ENCODE measurements around the gene METTL1. TPM values are rescaled to one million over a fixed set of nuclear protein-coding genes. Genes with fewer than 3 reads are reported as not detected.

The METTL1 gene
- total RNA-seq, 4 donors from 2014 or later: 6.5 to 22.7 (median 17.9) TPM

DNA sequence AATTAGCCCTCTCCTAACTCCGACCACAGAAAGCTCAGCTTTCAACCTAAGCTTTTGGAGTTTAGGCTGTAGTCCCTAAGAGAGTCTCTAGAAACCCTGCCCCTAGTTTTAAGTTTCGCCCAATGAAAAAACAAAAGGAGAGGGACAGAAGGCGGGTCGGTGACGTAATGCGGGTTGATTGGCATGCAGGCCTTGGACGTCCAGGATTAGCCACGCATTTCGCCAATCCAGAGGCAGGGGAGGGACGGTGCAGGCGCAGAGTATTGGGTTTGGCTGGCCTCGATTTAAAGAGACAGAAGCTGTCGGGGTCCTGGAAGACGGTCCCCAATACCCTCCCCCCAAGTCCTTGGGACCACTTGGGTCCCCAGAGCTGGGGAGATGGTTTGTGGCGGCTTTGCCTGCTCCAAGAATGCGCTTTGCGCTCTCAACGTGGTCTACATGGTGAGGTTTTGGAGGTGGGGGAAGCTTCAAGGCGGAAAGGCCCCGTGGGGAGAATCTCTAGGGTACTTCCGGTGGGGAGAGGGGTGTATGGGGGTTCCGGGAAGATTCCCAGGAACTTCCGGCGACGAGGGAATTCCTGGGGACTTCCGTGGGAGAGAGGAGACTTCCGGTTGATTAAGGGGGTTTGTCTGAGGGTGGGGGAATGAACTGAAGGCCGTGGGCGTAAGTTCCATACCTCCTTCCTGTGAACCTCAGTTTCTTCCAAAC lies 27.0 kb downstream of the METTL1 start, which contains the start of gene TSPAN31:
TSS of gene TSPAN31 (plus strand) at position 263 of the 708 bp plus-strand sequence. CDS start at position 379, 116 bp downstream.
- intact Hi-C loops (cut with DNase I; ENCODE audit: low total_unique reads) (loop anchor here (2.0 to 5.0 kb wide), 2 partner anchors 37 to 222 kb away; partner anchors contain the start of genes MBD6 and TSFM), in situ Hi-C loops (cut with MboI; ENCODE audit: low sequenced_read_pairs in 4 of 4) (no loop called here)
- peaks cover 6 to 12% of the 10 kb centered on the region in 2 donors for H3K4me1 ChIP-seq
- H3K27me3 ChIP-seq: peaks cover 0 to 6% (median 3%) of the 10 kb centered on the region in 3 donors
- peak; percentile 96 to 97 for DNase-seq
- no peaks in the 10 kb centered on the region for H3K9me3 ChIP-seq
- H3K36me3 ChIP-seq: peaks cover 0 to 37% of the 10 kb centered on the region in 2 donors
- peak; percentile 49 to 65 for TF ChIP-seq POLR2A (IDR thresholded peaks at IDR 0.05)
- TF ChIP-seq, protein P1, sequence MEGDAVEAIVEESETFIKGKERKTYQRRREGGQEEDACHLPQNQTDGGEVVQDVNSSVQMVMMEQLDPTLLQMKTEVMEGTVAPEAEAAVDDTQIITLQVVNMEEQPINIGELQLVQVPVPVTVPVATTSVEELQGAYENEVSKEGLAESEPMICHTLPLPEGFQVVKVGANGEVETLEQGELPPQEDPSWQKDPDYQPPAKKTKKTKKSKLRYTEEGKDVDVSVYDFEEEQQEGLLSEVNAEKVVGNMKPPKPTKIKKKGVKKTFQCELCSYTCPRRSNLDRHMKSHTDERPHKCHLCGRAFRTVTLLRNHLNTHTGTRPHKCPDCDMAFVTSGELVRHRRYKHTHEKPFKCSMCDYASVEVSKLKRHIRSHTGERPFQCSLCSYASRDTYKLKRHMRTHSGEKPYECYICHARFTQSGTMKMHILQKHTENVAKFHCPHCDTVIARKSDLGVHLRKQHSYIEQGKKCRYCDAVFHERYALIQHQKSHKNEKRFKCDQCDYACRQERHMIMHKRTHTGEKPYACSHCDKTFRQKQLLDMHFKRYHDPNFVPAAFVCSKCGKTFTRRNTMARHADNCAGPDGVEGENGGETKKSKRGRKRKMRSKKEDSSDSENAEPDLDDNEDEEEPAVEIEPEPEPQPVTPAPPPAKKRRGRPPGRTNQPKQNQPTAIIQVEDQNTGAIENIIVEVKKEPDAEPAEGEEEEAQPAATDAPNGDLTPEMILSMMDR (IDR thresholded peaks at IDR 0.05 in 4 of 5, conservative IDR thresholded peaks at IDR 0.05 in 1 of 5): peak in 1 of 5 experiments; percentile 11
- peak within 1 kb of the TSS; percentile 81 to 96 (median 94) for H3K4me3 ChIP-seq
- ATAC-seq: peak; percentile 97 to 98
- peak within 1 kb of the TSS; percentile 93 to 99 (median 98) for H3K27ac ChIP-seq

- intact Hi-C loops (cut with DNase I; ENCODE audit: low total_unique reads): loop anchor here (2.0 kb wide), 1 partner anchor 221 kb away; the partner anchor contains the start of gene MBD6
- H3K27ac ChIP-seq: peak overlapping the region; percentile 93 to 99 (median 98)
- H3K4me3 ChIP-seq: peak overlapping the region; percentile 81 to 96 (median 94)
- peak; percentile 7 to 66 for ATAC-seq
- peaks cover 6 to 12% of the 10 kb centered on the region in 2 donors for H3K4me1 ChIP-seq
- in situ Hi-C loops (cut with MboI; ENCODE audit: low sequenced_read_pairs in 4 of 4): no loop called here
- TF ChIP-seq, protein P1 (IDR thresholded peaks at IDR 0.05 in 4 of 5, conservative IDR thresholded peaks at IDR 0.05 in 1 of 5): no peak
- TF ChIP-seq POLR2A (IDR thresholded peaks at IDR 0.05): no peak
- H3K36me3 ChIP-seq: peaks cover 0 to 30% of the 10 kb centered on the region in 2 donors
- peaks cover 4 to 12% (median 10%) of the 10 kb centered on the region in 3 donors for H3K27me3 ChIP-seq
- no peaks in the 10 kb centered on the region for H3K9me3 ChIP-seq
- peak in 1 of 2 donors; percentile 68 for DNase-seq
These were observed 27.6 kb downstream of the METTL1 start for GRCh38 chr12:57744194-57744776.

GRCh38 chr12:57743769-57744168 lies 28.1 kb downstream of the METTL1 start:
- H3K4me1 ChIP-seq: peaks cover 10 to 12% of the 10 kb centered on the region in 2 donors
- in situ Hi-C loops (cut with MboI; ENCODE audit: low sequenced_read_pairs in 4 of 4) (no loop called here), intact Hi-C loops (cut with DNase I; ENCODE audit: low total_unique reads) (loop anchor here (2.0 kb wide), 1 partner anchor 221 kb away; the partner anchor contains the start of gene MBD6)
- DNase-seq (no peak), ATAC-seq (no peak)
- peaks cover 9 to 18% (median 15%) of the 10 kb centered on the region in 3 donors for H3K27me3 ChIP-seq
- peak overlapping the region in 1 of 4 donors; percentile 81 for H3K4me3 ChIP-seq
- no peak for TF ChIP-seq POLR2A (IDR thresholded peaks at IDR 0.05)
- TF ChIP-seq, protein P1 (IDR thresholded peaks at IDR 0.05 in 4 of 5, conservative IDR thresholded peaks at IDR 0.05 in 1 of 5): no peak
- H3K27ac ChIP-seq: peak overlapping the region; percentile 93 to 99 (median 98)
- no peaks in the 10 kb centered on the region for H3K9me3 ChIP-seq
- H3K36me3 ChIP-seq: peaks cover 0 to 25% of the 10 kb centered on the region in 2 donors

DNA sequence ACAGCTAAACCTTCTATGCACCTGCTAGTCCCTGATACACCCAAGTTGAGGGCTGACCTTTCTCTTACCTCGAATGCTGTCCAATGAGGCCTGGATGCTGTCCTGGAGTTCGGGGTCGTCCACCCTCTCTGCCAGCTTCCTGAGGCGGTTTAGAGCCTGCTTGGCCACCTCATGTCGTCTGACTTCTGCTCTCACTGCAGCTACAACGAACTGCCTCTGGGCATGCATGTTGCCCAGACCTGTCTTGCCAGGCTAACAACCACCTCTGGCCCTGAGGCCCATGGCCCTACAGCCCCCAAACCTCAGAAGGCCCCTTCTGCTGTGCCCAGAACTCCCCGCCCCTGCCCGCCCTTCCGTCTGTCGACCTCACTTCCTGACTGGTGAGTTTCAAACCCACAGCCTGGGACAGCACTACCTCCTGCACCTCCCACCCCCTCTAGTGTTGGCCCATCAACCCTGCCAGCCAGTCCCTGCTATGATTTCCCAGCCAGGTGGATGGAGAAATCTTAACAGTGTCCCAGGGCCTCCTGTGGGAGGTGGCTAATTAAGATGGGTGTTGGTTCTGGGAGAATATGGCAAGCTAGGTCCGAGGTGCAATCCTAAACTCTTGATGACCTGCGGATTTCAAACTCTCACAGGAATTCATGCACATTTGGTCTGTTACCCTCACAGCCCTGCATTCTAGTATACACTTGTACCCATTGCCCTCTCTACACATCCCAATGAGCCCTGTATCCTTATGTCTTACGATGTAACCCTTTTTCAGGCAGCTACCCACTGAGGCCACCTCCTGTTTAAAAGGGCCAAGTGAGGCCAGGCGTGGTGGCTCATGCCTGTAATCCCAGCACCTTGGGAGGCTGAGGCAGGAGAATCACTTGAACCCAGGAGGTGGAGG lies 29.8 kb downstream of the METTL1 start:
- ATAC-seq (no peak), DNase-seq (no peak)
- Histone ChIP-seq H3K4me3 (peak overlapping the region in 1 of 4 donors; percentile 29), H3K9me3 (no peaks in the 10 kb centered on the region), H3K27ac (peak overlapping the region; percentile 31 to 93 (median 58)), H3K36me3 (peaks cover 0 to 8% of the 10 kb centered on the region in 2 donors), H3K27me3 (peaks cover 26 to 34% (median 30%) of the 10 kb centered on the region in 3 donors), H3K4me1 (peaks cover 17 to 19% of the 10 kb centered on the region in 2 donors)
- in situ Hi-C loops (cut with MboI; ENCODE audit: low sequenced_read_pairs in 4 of 4) (no loop called here), intact Hi-C loops (cut with DNase I; ENCODE audit: low total_unique reads) (no loop called here)
- TF ChIP-seq POLR2A (IDR thresholded peaks at IDR 0.05): no peak
- TF ChIP-seq, protein P1 (IDR thresholded peaks at IDR 0.05 in 4 of 5, conservative IDR thresholded peaks at IDR 0.05 in 1 of 5): no peak
